Stomach (tissue), 4 donors: ENCODE data around the gene HOXB3.

Experiments used
- CTCF ChIP-seq, 7 experiments: fragments of 450-650 bp in 4 of 7; fragments of 200-600 bp in 3 of 7; sonication (generic) in 3 of 7; IDR thresholded peaks; one replicate each; pipeline ENCODE4 v1.5.1; 2016 to 2019; ENCODE audit warnings: antibody characterized with exemption in 7 of 7, control low read depth in 2 of 7, mild to moderate bottlenecking in 1 of 7
- EP300 ChIP-seq: sonication (generic); formaldehyde crosslinking; IDR thresholded peaks from one replicate; pipeline ENCODE4 v1.6.1; 2017; ENCODE audit warnings: antibody characterized with exemption
- POLR2A ChIP-seq, 4 donors: fragments of 450-650 bp; IDR thresholded peaks; one replicate each; pipeline ENCODE4 v1.6.1; 2016; ENCODE audit warnings: antibody characterized with exemption in 4 of 4, control low read depth in 2 of 4, mild to moderate bottlenecking in 1 of 4, moderate library complexity in 1 of 4
- POLR2AphosphoS5 ChIP-seq, 3 donors: sonication (generic); formaldehyde crosslinking; IDR thresholded peaks; one replicate each; pipeline ENCODE4 v1.6.1; 2016; ENCODE audit warnings: antibody characterized with exemption in 3 of 3

- TF ChIP-seq CTCF (IDR thresholded peaks at IDR 0.05) (no peak), POLR2A (IDR thresholded peaks at IDR 0.05) (no peak), POLR2AphosphoS5 (IDR thresholded peaks at IDR 0.05) (no peak), EP300 (no peak)
These were observed 33.3 kb downstream of the HOXB3 start for GRCh38 chr17:48556576-48557401.
